HG03460 (cell line): ENCODE data around the gene PLCB2.

Experiments
- ATAC-seq: cut with Tn5 transposase; IDR thresholded peaks from one replicate; pipeline ENCODE4 v1.9.1; 2021; ENCODE audit not compliant: unreplicated experiment

Gene PLCB2

GRCh38 chr15:40303576-40303975, 4.2 kb downstream of the PLCB2 start:
- ATAC-seq: no peak

GRCh38 chr15:40302981-40303380, 4.8 kb downstream of the PLCB2 start:
- ATAC-seq: no peak

- ATAC-seq: no peak
Measured at GRCh38 chr15:40302288-40302886, 5.3 kb downstream of the PLCB2 start.

GRCh38 chr15:40301467-40302179, 6.1 kb downstream of the PLCB2 start:
- ATAC-seq: no peak

DNA sequence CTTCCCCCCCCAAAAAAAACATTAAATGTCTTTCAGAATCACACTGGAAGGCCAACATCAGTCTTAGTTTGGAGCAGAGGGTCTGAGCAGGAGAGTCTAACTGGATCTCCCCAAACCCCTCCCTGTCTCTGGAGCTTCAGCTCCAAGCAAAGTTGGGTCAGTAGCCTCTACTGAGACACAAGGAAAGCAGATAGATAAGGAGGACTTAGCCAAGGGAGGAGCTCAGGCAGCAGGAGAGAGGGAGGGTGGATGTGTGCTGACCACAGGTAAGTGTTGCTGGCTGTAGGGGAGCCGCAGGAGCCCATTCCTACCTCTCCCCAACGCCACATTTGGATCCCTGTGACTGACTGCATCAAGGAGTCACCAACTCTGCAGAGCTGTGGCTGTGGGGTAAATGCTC, 7.0 kb downstream of the PLCB2 start:
- no peak for ATAC-seq

DNA sequence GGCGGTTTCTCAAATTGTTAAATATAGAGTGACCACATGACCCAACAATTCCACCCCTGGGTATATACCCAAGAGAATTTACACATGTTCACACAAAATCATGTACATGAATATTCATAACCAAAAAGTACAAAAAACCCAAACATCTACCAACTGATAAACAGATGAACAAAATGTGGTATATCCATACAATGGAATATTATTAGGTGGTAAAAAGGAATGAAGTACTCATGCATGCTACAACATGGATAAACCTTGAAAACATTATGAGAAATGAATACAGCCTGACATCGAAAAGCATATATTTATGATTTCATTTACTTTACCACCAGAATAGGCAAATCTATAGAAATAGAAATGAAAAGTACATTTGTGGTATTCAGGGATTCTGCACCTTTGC, 7.4 kb downstream of the PLCB2 start:
- ATAC-seq: no peak

DNA sequence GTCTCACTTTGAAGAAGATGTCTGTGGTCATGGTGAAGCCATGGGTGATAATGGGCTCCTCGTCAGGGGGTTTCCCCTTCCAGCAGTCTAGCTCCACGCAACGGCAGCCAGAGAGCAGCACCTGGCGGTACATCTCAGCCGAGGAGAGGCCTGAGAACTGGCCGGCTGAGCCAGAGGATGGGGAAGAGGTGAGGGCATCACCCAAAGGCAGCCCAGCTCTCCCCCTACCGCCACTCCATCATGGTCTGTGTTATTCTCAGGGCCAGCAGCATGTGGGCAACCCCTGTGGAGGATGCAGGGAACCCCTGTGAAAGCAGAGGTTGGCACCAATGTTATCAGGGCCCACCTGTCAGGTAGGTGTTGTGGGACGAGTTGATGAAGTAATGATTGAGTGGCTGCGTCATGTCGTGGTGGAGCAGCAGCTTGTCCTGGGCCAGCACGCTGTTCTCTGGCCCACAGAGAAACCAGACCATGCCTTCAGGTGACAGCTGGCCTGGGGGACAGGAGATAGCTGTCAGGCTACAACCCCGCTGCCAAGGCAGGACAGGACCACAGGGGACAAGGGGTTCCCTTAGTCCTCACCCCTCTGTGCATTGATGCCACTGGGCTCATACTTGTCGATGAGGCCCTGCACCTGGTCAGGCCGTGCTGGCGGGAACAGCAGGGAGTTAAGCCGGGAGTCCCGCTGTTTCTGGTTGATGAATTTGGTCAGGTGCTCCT, 9.4 kb downstream of the PLCB2 start:
- no peak for ATAC-seq

GRCh38 chr15:40297356-40297755, 10.4 kb downstream of the PLCB2 start:
- ATAC-seq: no peak

DNA sequence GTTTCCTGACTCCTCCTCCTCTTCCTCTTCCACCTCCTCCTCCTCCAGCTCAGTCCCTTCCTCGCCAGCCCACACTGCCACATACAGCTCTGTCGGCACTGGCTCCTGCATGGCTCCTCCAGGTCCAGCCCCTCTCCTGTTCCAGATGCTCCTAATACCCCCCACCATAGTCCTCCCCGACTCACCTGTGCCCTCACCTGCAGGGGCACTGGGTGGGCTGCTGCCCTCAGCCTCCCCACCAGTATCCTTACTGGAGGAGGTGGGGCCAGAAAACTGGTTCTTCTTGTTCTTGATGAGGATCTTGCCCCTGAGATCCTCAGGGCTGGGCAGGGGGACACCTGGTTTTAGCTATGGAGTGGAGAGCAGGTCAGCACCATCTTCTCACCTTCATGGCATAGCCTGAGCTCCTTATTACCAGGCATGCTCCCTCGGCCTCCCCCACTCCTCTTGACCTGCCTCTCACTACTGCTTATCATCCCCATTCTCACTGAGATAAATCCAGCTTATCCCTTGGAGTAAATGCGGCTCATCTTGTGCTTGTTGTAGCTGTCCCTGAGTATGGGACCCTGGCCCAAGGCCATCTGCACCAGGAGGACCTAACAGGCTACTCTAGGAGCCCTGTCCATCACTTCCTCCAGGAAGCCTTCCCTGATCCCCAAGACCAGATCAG, 11.0 kb downstream of the PLCB2 start:
- no peak for ATAC-seq

GRCh38 chr15:40295877-40296560, 11.7 kb downstream of the PLCB2 start:
- ATAC-seq: no peak

GRCh38 chr15:40295297-40295696, 12.4 kb downstream of the PLCB2 start:
- ATAC-seq: no peak

- ATAC-seq: no peak
Measured at GRCh38 chr15:40293905-40294895, 13.5 kb downstream of the PLCB2 start.

DNA sequence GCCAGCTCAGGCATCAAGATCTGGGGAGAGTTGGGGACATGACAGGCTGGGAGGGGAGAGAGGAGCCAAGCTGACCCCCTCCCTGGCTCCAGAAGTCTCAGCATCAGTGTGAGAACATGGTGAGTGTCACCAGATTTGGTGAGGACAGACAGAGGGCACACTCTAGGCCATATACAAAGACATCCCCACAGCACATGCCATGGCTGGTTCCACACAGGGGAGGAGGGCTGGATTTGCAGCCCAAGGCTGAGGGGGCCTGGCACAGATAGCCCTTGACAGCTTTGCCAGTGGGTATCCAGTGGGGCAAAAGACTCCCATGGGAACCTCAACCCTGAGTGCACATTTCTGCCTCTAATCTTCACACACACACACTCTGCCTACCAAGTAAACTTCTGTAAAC, 14.7 kb downstream of the PLCB2 start:
- ATAC-seq: no peak

GRCh38 chr15:40292246-40292645, 15.5 kb downstream of the PLCB2 start:
- no peak for ATAC-seq

DNA sequence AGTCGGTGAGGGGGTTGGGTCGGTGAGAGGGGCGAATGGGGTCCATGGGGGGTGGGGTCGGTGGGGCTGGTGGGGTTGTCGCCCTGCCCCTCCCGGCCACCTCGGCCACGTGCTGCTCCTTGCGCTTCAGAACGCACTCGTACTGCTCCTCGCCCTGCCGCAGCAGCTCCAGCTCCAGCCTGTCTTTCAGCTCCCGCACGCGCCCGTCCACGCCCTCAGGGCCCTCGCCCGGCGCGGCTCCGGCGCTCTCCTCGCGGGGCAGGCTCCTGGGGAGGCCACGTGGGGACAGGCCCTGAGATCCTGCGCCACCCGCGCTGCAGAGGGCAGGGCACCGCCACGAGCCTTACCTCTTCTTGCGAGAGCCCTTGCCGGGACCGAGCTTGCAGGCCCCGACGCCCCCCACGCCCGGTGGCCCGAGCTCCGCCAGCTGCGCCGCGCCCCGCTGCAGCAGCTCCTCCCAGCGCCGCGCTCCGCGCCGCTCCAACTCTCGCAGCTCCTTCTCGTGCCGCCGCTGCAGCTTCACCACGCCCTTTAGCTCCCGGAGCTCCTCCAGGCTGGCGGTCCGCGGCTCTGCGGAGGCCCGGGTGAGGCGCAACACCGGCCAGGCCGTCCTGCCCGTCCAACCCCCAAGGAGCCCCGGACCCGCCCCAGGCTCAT, 16.7 kb downstream of the PLCB2 start:
- no peak for ATAC-seq

DNA sequence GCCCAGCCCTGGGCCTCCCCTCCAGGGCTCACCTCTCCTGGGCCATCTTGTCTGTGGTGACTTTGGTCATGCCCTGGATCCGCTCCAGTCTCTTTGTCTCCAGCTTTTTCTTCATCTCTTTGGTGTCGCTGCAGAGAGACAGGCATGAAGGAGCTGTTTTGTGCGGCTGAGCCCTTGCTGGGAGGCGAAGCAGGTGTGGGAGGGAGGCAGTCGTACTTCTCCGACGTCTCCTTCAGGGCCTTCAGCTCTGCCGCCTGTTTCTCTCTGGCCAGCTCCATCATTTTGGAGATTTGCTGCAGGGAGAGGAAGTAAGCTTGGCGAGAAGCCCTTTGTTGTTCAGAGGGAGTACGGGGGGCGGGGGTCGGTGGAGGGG, 17.2 kb downstream of the PLCB2 start:
- ATAC-seq: no peak

DNA sequence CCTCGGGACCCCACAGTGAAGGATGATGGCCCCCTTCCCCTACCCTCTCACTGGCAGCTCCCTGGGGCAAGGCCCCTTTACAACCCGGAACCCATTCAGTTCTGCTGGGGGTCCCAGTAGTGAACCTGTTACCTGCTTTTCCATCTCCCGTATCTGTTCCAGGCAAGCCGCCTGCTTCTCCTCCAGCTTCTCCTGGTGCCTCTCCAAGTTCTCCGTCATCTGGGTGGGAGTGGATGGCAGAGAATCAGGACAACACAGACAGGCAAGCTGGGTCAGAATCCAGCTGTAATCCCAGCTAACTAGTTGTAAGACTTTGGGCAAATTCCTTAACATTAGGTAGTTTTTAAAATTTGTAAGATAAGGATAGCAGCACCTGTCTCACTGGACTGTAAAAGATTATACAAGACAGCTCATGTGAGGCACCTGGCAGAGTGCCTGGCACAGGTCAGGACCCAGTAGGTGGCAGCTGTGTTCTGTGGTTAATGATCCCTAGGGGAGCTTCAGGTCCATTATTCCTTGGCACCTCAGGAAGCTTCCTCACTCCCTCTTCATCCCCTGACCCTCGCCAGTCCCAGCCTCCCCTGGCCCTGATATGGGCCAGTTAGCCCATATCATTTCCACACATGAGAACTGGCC, 18.5 kb downstream of the PLCB2 start:
- ATAC-seq: no peak

DNA sequence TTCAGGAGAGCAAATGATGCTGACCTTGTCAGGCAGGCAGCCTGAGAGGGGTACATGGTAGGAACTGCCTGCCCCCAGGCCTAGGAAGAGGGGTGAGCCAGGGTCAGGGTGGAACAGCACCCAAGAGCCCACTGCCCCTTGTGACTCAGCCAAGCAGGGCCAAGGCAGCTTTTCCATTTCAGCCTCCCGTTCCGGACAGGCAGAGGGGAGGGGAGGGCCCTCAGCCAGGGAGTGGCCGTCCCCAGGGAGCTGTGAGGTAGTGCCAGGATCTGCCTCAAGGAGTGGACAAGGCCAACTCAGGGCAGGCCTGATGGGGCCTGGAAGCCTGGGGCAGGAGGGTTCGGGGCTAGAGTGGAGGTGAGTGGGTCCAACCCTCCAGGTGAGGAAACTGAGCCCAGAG, 19.8 kb downstream of the PLCB2 start:
- no peak for ATAC-seq

GRCh38 chr15:40287505-40287904, 20.2 kb downstream of the PLCB2 start:
- no peak for ATAC-seq
